Cardiac septum (tissue), 1 donor: ENCODE results near the gene SLC34A2. TPM values are rescaled to one million over a fixed set of nuclear protein-coding genes. Genes with fewer than 3 reads are reported as not detected.

Experiments used
- DNase-seq: peaks from one replicate; pipeline ENCODE4 v3.0.0-alpha.2; 2020; ENCODE audit warnings: low spot score
- intact Hi-C: fragments of 100-400 bp; cut with DNase I; formaldehyde crosslinking; loops from one replicate; pipeline ENCODE4 v1.14.0; 2022
- total RNA-seq: library from RNA; stranded (reverse); fragmentation: NEBNext Ultra II Directional; extraction: Animal tissue kit (Norgen Biotek cat#: 25700); gene quantifications from one replicate; pipeline ENCODE4 v1.2.1, GENCODE V29; 2021
- donor health status: DM: no; HTN: no; CAD: no.

SLC34A2 gene
- total RNA-seq, 1 donor from 2014 or later, result 0.19 TPM

- intact Hi-C loops, result no loop called here
- no peak for DNase-seq
These were observed 57.0 kb downstream of the SLC34A2 start for GRCh38 chr4:25712611-25713010.

GRCh38 chr4:25713812-25714211 is 58.2 kb downstream of the SLC34A2 start:
- intact Hi-C loops, result no loop called here
- DNase-seq, result no peak

- intact Hi-C loops, result no loop called here
- DNase-seq, result no peak
These were observed 67.3 kb downstream of the SLC34A2 start for GRCh38 chr4:25722964-25723363.

- intact Hi-C loops, result no loop called here
These were observed 67.8 kb downstream of the SLC34A2 start for GRCh38 chr4:25723409-25723808.

GRCh38 chr4:25725870-25726269 is 70.2 kb downstream of the SLC34A2 start:
- no peak for DNase-seq
- intact Hi-C loops, result no loop called here

More at GRCh38 chr4:25723409-25723808, 67.8 kb downstream of the SLC34A2 start:
- DNase-seq, result no peak

GRCh38 chr4:25727711-25728493 is 72.3 kb downstream of the SLC34A2 start:
- DNase-seq, result no peak
- intact Hi-C loops, result no loop called here

Other genes starting within 250 kb of the SLC34A2 start
- 3.3 TPM for gene SEL1L3, start 207.1 kb downstream of the SLC34A2 start, total RNA-seq